Stimulated activated CD4-positive, alpha-beta T cell treated with anti-CD3 and anti-CD28 coated beads, Interleukin-15, amount 100 ng/mL, for 1 hour (primary cell): Measurements from ENCODE around the gene RFX6.

Experiments used
- DNase-seq, 2 donors: peaks; one replicate each; pipeline ENCODE4 v3.0.0-alpha.2; 2020; ENCODE audit warnings: low read depth in 1 of 2, low spot score in 1 of 2

The RFX6 gene

DNA sequence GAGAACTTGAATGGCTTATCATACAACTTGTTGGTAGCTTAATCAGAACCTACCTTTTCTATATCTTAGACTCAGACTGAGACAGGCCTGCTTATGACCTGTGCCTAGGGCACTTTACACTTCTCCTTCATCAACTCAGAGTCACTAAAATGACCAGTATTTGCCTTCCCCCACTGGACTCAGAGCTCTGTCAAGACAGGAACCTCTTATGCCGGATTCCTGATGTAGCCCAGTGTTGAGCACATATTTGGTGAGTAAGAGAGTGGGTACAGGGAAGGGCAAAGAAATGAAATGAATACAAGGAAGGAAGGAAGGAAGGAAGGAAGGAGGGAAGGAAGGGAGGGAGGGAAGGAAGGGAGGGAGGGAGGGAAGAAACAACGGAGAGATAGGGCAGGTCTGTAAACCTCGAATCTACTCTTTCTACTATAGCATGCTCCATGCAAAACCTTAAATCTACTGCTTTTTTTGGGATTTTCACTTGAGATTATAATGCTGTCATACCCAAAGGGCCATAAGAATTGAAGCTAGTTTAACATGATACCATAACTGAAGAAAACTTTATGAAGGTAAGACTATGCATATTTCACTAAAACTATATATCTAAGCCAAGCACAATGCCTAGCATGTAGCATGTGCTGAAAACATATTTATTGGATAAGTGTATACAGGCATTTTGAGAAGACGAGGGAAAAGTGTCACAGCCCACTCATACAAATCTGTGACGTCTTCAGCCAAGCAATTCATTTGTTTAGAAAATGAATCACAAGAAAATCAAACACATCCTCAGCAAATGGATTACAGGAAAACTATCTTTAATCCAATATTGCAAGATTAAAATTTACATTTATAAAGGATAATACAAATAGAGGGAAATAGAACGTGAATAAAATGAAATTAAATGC is 89.9 kb downstream of the RFX6 start:
- DNase-seq, result no peak

DNA sequence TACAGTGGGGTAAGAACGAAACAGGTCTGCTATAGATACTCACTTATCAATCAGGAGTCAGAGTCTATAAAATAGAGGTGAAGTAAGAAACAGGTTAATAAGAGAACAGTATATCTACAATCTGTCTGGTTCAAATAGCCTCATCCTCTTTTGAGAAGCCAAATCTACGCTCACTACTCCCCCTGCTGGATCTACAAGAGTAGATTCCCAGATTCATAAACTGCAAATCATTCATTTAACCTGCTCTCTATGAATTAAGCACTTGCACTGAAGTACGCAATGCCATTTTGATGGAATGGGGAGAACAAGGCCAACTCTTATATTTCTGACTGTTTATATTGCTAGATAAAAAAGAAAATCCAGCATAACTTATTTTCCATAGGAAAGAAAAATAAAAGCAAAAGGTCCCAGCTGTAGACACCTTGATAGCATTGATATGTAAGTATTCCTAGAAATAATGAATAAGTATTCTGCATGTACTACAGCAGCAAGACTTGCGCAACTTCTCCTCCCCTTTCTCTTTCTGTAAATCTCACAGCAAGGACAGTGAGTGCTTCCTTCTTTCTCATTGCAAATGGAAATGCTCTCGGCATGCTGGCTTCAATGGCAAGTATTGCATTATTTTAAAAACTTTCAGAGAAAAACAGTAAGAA is 92.3 kb downstream of the RFX6 start:
- no peak for DNase-seq

DNA sequence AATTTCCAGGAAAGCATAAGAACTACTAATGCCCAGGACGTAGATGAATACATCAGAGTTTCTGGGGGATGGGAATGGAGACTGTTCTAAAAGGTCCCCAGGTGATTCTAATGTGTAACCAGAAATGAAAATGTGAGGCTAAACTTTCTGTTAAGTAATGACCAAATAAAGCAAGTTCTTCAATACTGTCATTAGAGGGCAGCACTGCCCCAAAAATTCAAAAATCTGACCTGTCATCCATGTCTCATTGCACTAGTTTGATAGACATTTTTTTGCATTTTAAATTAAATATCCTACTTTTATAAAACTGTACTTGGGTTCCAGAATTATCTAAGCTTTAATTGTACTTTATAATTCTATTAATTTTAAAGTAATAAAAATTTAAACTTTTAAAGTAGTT is 94.9 kb downstream of the RFX6 start:
- no peak for DNase-seq

DNA sequence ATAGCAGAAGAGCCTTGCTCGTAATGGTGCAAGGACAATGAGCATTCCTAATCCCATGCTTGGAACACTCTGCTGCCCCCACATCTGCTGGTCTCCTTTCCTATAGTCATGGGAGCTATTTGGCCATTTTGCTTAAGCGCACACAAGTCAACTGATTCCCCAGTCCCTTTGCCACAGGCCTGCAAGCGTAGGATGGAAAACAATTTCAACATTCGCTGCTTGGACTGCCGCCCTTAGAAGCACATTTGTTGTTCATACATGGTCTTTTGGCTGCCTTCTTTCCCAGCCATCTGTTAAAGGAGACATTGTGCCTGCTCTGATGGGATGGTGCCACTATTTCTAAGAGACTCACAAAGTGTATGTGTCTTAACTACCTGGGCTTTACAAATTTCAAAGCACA is 96.9 kb downstream of the RFX6 start:
- DNase-seq, result no peak

DNA sequence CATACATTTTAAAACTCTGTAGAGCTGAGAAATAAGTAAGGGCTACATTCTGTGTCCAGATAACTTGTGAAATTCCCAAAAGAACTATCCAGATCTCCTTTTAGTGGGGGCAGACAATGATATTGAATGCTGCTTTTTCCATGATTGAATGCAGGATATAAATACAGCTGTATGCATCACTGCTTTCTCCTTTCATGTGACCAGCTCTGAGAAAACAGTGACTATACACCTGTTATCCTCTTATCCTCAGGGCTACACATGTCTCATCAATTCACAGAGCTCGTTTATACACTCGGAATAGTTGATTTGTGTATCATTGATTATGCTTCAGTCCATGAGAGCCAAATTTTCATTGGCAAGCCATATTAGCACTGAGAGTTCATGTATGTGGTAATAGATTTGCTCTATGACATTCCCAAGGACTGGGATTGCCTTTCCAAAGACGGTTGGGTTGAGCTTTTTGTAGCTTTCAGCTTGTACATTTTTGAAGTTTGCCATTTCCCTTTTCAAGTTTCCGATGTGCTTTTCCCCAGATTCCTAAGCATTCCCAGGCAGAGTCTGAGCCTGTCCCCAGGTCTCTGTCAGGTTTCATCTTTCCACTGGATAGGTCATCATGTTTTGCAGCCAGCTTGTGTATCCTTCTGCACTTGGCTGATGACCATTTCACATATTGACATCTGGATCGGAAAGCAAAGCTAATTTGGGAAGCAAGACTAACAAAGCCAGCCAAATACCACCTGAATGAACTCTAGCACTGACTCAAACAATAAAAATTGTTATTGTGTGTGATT is 97.7 kb downstream of the RFX6 start:
- no peak for DNase-seq

DNA sequence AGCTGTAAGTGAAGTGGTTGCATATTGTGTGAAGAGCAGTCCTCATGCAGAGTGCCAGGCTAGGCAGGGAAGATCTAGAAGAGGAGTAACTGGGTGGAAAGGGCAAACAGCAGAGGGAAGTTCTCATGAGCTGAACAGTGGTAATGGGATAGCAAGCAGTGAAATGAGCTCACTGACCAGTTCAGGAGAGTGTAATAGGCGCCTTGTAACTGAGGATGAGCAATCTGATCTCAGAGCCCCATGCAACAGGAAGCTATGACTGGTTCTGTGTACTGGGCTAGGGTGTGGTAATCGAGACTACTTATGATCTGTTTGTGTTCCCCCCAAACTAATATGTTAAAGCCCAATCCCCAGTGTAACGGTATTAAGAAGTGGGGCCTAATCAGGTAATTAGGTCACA is 98.6 kb downstream of the RFX6 start:
- DNase-seq, result no peak

DNA sequence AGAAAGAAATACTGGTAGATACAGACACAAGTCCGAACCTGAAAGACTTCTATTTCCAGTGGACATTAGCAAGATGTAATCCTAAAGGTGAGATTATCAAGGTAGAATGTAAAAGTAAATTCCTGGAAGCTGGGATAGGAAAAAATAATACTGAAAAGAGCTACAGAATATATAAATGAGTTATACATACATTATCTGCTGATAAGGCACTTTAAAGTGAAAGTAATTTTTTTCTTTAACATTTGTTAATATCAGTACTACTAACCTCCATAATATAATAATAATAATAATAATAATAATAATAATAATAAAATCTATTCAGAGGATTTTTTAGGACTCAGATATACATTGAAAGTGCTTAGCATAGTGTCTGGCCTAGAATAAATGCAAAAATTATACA is 102.5 kb downstream of the RFX6 start:
- DNase-seq, result no peak
